BLaER1 treated with 17β-estradiol and CSF1 and Interleukin-3, amounts not matched to agents 10 nM and 100 nM (cell line): ENCODE data around the gene CERS4.

Experiments used
- H3K27ac ChIP-seq, 11 experiments: shearing (Covaris generic); formaldehyde crosslinking; 2 replicates each; pipeline ENCODE4 v1.8.1; 2022
- H3K27me3 ChIP-seq, 11 experiments: shearing (Covaris generic); formaldehyde crosslinking; 2 replicates each; pipeline ENCODE4 v1.8.1; 2022
- H3K36me3 ChIP-seq, 11 experiments: shearing (Covaris generic); formaldehyde crosslinking; 2 replicates each; pipeline ENCODE4 v1.8.1; 2022
- H3K4me1 ChIP-seq, 10 experiments: shearing (Covaris generic); formaldehyde crosslinking; 2 replicates each; pipeline ENCODE4 v1.8.1; 2022
- H3K4me2 ChIP-seq, 11 experiments: shearing (Covaris generic); formaldehyde crosslinking; 2 replicates each; pipeline ENCODE4 v1.8.1; 2022
- H3K4me3 ChIP-seq, 10 experiments: shearing (Covaris generic); formaldehyde crosslinking; 2 replicates each; pipeline ENCODE4 v1.8.1; 2022
- H3K9ac ChIP-seq, 11 experiments: shearing (Covaris generic); formaldehyde crosslinking; 2 replicates each; pipeline ENCODE4 v1.8.1; 2022
- H3K9me3 ChIP-seq, 11 experiments: shearing (Covaris generic); formaldehyde crosslinking; replicated peaks in 1 of 11; 2 replicates each; pipeline ENCODE4 v1.8.1; 2022
- H4K20me1 ChIP-seq, 11 experiments: shearing (Covaris generic); formaldehyde crosslinking; 2 replicates each; pipeline ENCODE4 v1.8.1; 2022
- Cebpa-rat ChIP-seq, 11 experiments: shearing (Covaris generic); IDR thresholded peaks; 2 replicates each; pipeline ENCODE4 v1.8.1; 2022

The CERS4 gene

GRCh38 chr19:8310342-8311055 is 101.3 kb downstream of the CERS4 start:
- peaks cover 0 to 25% (median 0%) of the 10 kb centered on the region in 11 experiments; a peak in 4 of 22 replicates for H3K27me3 ChIP-seq
- no peak overlapping the region for H3K27ac ChIP-seq
- no peak for TF ChIP-seq Cebpa-rat (IDR thresholded peaks at IDR 0.05)
- no peak overlapping the region for H3K9ac ChIP-seq
- no peak overlapping the region for H3K4me3 ChIP-seq
- no peaks in the 10 kb centered on the region for H3K9me3 ChIP-seq
- peaks cover 53 to 78% (median 67%) of the 10 kb centered on the region in 11 experiments for H3K36me3 ChIP-seq
- peaks cover 0 to 61% (median 21%) of the 10 kb centered on the region in 11 experiments; a peak in 17 of 22 replicates for H4K20me1 ChIP-seq
- peaks cover 19 to 50% (median 37%) of the 10 kb centered on the region in 10 experiments for H3K4me1 ChIP-seq
- no peak overlapping the region for H3K4me2 ChIP-seq

GRCh38 chr19:8311461-8312260 is 102.5 kb downstream of the CERS4 start:
- Histone ChIP-seq H3K4me3 (no peak overlapping the region), H3K9me3 (no peaks in the 10 kb centered on the region), H3K27me3 (peaks cover 0 to 14% (median 0%) of the 10 kb centered on the region in 11 experiments; a peak in 4 of 22 replicates), H3K4me2 (peak overlapping the region in 3 of 11 experiments; percentile 23 to 46 (median 34); a peak in 4 of 22 replicates), H3K27ac (no peak overlapping the region), H3K9ac (peak overlapping the region in 1 of 11 experiments; percentile 37; a peak in 3 of 22 replicates), H4K20me1 (peaks cover 1 to 55% (median 11%) of the 10 kb centered on the region in 11 experiments; a peak in 16 of 22 replicates), H3K4me1 (peaks cover 19 to 46% (median 31%) of the 10 kb centered on the region in 10 experiments), H3K36me3 (peaks cover 64 to 80% (median 74%) of the 10 kb centered on the region in 11 experiments)
- no peak for TF ChIP-seq Cebpa-rat (IDR thresholded peaks at IDR 0.05)
